T-cell (primary cell): ENCODE data around the gene CNP. TPM values are rescaled to one million over a fixed set of nuclear protein-coding genes. Genes with fewer than 3 reads are reported as not detected.
"Not testable (repeated sequence)": the region's sequence is repeated elsewhere in the genome, so short reads cannot be mapped to it uniquely, and the experiment has no call there.

Experiments
- ATAC-seq, 4 experiments: fragments of 200-7000 bp in 3 of 4; fragments of 150-1000 bp in 1 of 4; cut with Tn5 transposase; replicated peaks in 1 of 4; 1 replicate in 3 of 4; 2 replicates in 1 of 4; pipeline ENCODE4 v1.10.0; 2021; ENCODE audit warnings: moderate library complexity in 3 of 4, mild to moderate bottlenecking in 2 of 4, moderate number of reproducible peaks in 1 of 4
- CTCF ChIA-PET, 2 donors: fragments of 300-600 bp; sonication (Branson Sonifier 250); formaldehyde crosslinking; loops; one replicate each; lab custom pipeline; 2022; ENCODE audit warnings: antibody characterized with exemption in 2 of 2; lab: Charles Lee
- POLR2A ChIA-PET, 2 donors: fragments of 300-600 bp; sonication (Branson Sonifier 250); formaldehyde crosslinking; loops; one replicate each; lab custom pipeline; 2022; ENCODE audit warnings: antibody characterized with exemption in 2 of 2; lab: Charles Lee
- DNase-seq, 35 experiments: peaks; one replicate each; pipeline versions ENCODE4 v3.0.0 to v3.0.0-alpha.2; 2013 to 2023
- H3K27ac ChIP-seq: one replicate; pipeline ENCODE4 v1.5.1; 2013; ENCODE audit warnings: low read length
- H3K27me3 ChIP-seq, 2 experiments: replicated peaks in 1 of 2; 1 replicate in 1 of 2; 2 replicates in 1 of 2; pipeline versions ENCODE4 v1.6.1 to v1.7.0; 2013; ENCODE audit warnings: low read length in 1 of 2, mixed read lengths in 1 of 2; ENCODE audit not compliant: control insufficient read depth in 2 of 2, insufficient read depth in 2 of 2; ENCODE audit errors: extremely low read depth in 1 of 2
- H3K36me3 ChIP-seq, 2 donors: 1 replicate in 1 of 2; 2 replicates in 1 of 2; pipeline versions ENCODE4 v1.6.1 to v1.7.0; 2013; ENCODE audit warnings: low read length in 1 of 2; ENCODE audit not compliant: control insufficient read depth in 2 of 2, insufficient read depth in 1 of 2; ENCODE audit errors: extremely low read depth in 1 of 2
- H3K4me1 ChIP-seq, 2 experiments: 1 replicate in 1 of 2; 2 replicates in 1 of 2; pipeline versions ENCODE4 v1.6.1 to v1.7.0; 2013; ENCODE audit warnings: low read length in 2 of 2, mixed read lengths in 1 of 2; ENCODE audit not compliant: insufficient read depth in 2 of 2, control insufficient read depth in 1 of 2; ENCODE audit errors: extremely low read depth in 1 of 2
- H3K4me3 ChIP-seq, 2 donors: 1 replicate in 1 of 2; 2 replicates in 1 of 2; pipeline versions ENCODE4 v1.5.1 to v1.7.0; 2013; ENCODE audit warnings: mild to moderate bottlenecking in 2 of 2, low read length in 1 of 2, moderate library complexity in 1 of 2; ENCODE audit not compliant: control insufficient read depth in 1 of 2; ENCODE audit errors: extremely low read depth in 1 of 2
- H3K9me3 ChIP-seq: 2 replicates; pipeline ENCODE4 v1.7.0; 2013
- H3K27ac Mint-ChIP-seq, 2 donors: one replicate each; pipeline ENCODE4 v1.8.0; 2020 to 2021; ENCODE audit warnings: mild to moderate bottlenecking in 2 of 2, mixed read lengths in 2 of 2
- H3K27me3 Mint-ChIP-seq, 2 donors: one replicate each; pipeline ENCODE4 v1.8.0; 2021 to 2022; ENCODE audit warnings: mixed read lengths in 2 of 2
- H3K36me3 Mint-ChIP-seq: one replicate; pipeline ENCODE4 v1.8.0; 2021; ENCODE audit warnings: mixed read lengths
- H3K4me1 Mint-ChIP-seq, 3 donors: one replicate each; pipeline ENCODE4 v1.8.0; 2020 to 2022; ENCODE audit warnings: mixed read lengths in 3 of 3, mild to moderate bottlenecking in 1 of 3
- H3K4me3 Mint-ChIP-seq, 3 donors: one replicate each; pipeline ENCODE4 v1.8.0; 2020 to 2022; ENCODE audit warnings: mild to moderate bottlenecking in 3 of 3, mixed read lengths in 3 of 3, moderate library complexity in 3 of 3
- H3K9me3 Mint-ChIP-seq, 3 donors: one replicate each; pipeline ENCODE4 v1.8.0; 2020 to 2022; ENCODE audit warnings: mixed read lengths in 3 of 3
- WGBS: methylation state at CpG from one replicate; pipeline ENCODE4 v1.1.5; 2013; ENCODE audit warnings: missing lambda C conversion rate; ENCODE audit not compliant: insufficient coverage; 5-methylcytosine and 5-hydroxymethylcytosine counted together
- total RNA-seq, 35 experiments: library from RNA in 6 of 35; stranded (reverse) in 6 of 35; fragments of 120-200 nt in 1 of 35; gene quantifications; one replicate each; pipeline versions ENCODE4 v1.2.1 to v1.2.4 and lab custom pipeline; 2013 to 2026

Gene CNP
- total RNA-seq, 5 donors from 2014 or later (not counting 1 experiment from before 2014, with no cell fraction given): 24.4 to 36.2 (median 34.3) TPM

- Histone ChIP-seq H3K4me1 (peaks cover 7 to 20% of the 10 kb centered on the region in 2 experiments), H3K27ac (peak overlapping the region; percentile 84), H3K4me3 (peak overlapping the region; percentile 64 to 73)
- H3K27me3 ChIP-seq, H3K9me3 ChIP-seq, H3K36me3 ChIP-seq, H3K36me3 Mint-ChIP-seq, DNase-seq, H3K9me3 Mint-ChIP-seq, H3K27me3 Mint-ChIP-seq: not testable (repeated sequence)
- Mint-ChIP-seq H3K4me3 (peak overlapping the region; percentile 85 to 100 (median 95)), H3K4me1 (peaks cover 22 to 28% (median 28%) of the 10 kb centered on the region in 3 donors), H3K27ac (peak overlapping the region; percentile 94 to 100)
- peak; percentile 52 to 66 (median 56) for ATAC-seq
- ChIA-PET POLR2A (interaction anchor here (0.6 to 1.5 kb wide), 16 partner anchors 9 to 1769 kb away, joined by 3 to 14 read pairs (median 4); partner anchors contain the start of genes ACLY (in 2 of the 2), DNAJC7 (in 1 of the 2), EIF1 (in 1 of the 2) and KCNH4 (in 1 of the 2)), CTCF (interaction anchor here in 1 of 2 donors (0.6 to 1.9 kb wide), 15 partner anchors 9 to 1409 kb away, joined by 3 to 12 read pairs (median 4); partner anchors contain the start of genes ACLY, CNP, EIF1 and NKIRAS2)
- 83% methylated on average over 5 of the region's 18 CpGs for WGBS
Observed at GRCh38 chr17:41930833-41931156, 35.8 kb upstream of the CNP start.

- DNase-seq, H3K27me3 Mint-ChIP-seq, ATAC-seq, H3K27ac ChIP-seq, H3K27me3 ChIP-seq, CTCF ChIA-PET, H3K36me3 Mint-ChIP-seq, H3K36me3 ChIP-seq, H3K9me3 ChIP-seq, H3K4me3 ChIP-seq, H3K9me3 Mint-ChIP-seq, POLR2A ChIA-PET: not testable (repeated sequence)
- peaks cover 7 to 20% of the 10 kb centered on the region in 2 experiments for H3K4me1 ChIP-seq
- peak overlapping the region in 1 of 3 donors; percentile 85 for H3K4me3 Mint-ChIP-seq
- no CpG with 5 or more reads among the region's 4 CpGs for WGBS
- H3K4me1 Mint-ChIP-seq: peaks cover 22 to 28% (median 28%) of the 10 kb centered on the region in 3 donors
- H3K27ac Mint-ChIP-seq: peak overlapping the region in 1 of 2 donors; percentile 11
Observed at GRCh38 chr17:41931715-41932114, 34.9 kb upstream of the CNP start.

GRCh38 chr17:41932816-41933389, 33.7 kb upstream of the CNP start:
- no CpG with 5 or more reads among the region's 2 CpGs for WGBS
- no peak overlapping the region for H3K4me3 ChIP-seq
- no peak for DNase-seq
- H3K27ac Mint-ChIP-seq: peak overlapping the region; percentile 4 to 55
- peaks cover 0 to 6% of the 10 kb centered on the region in 2 experiments for H3K27me3 ChIP-seq
- peaks cover 7 to 20% of the 10 kb centered on the region in 2 experiments for H3K4me1 ChIP-seq
- H3K4me3 Mint-ChIP-seq: peak overlapping the region in 1 of 3 donors; percentile 33
- peaks cover 22 to 28% (median 28%) of the 10 kb centered on the region in 3 donors for H3K4me1 Mint-ChIP-seq
- no peak overlapping the region for H3K27ac ChIP-seq
- no peaks in the 10 kb centered on the region for H3K9me3 ChIP-seq
- POLR2A ChIA-PET: interaction anchor here (0.6 to 0.8 kb wide), 5 partner anchors 11 to 901 kb away, joined by 3 to 12 read pairs (median 5); no protein-coding TSS in a partner anchor
- no peaks in the 10 kb centered on the region for H3K9me3 Mint-ChIP-seq
- ATAC-seq: no peak
- no peaks in the 10 kb centered on the region for H3K36me3 ChIP-seq
- H3K36me3 Mint-ChIP-seq: no peaks in the 10 kb centered on the region
- CTCF ChIA-PET: interaction anchor here (0.6 to 0.7 kb wide), 4 partner anchors 8 to 384 kb away, joined by 3 to 6 read pairs (median 4); no protein-coding TSS in a partner anchor
- H3K27me3 Mint-ChIP-seq: no peaks in the 10 kb centered on the region

- Mint-ChIP-seq H3K27ac (no peak overlapping the region), H3K4me3 (no peak overlapping the region), H3K36me3 (no peaks in the 10 kb centered on the region), H3K27me3 (no peaks in the 10 kb centered on the region), H3K4me1 (peaks cover 4 to 9% (median 8%) of the 10 kb centered on the region in 3 donors), H3K9me3 (no peaks in the 10 kb centered on the region)
- WGBS: 98% methylated on average over 6 of the region's 6 CpGs
- Histone ChIP-seq H3K27me3 (peaks cover 0 to 6% of the 10 kb centered on the region in 2 experiments), H3K36me3 (no peaks in the 10 kb centered on the region), H3K4me1 (peaks cover 0 to 7% of the 10 kb centered on the region in 2 experiments), H3K9me3 (no peaks in the 10 kb centered on the region), H3K27ac (no peak overlapping the region), H3K4me3 (no peak overlapping the region)
- ATAC-seq (no peak), DNase-seq (no peak)
- CTCF ChIA-PET: interaction anchor here in 1 of 2 donors (0.5 kb wide), 1 partner anchor 226 kb away, joined by 4 read pairs; no protein-coding TSS in a partner anchor
- POLR2A ChIA-PET: no interaction called here
Observed at GRCh38 chr17:41935641-41936040, 31.0 kb upstream of the CNP start.

GRCh38 chr17:41937970-41938954, 28.3 kb upstream of the CNP start:
- H3K4me3 Mint-ChIP-seq: no peak overlapping the region
- no peaks in the 10 kb centered on the region for H3K9me3 ChIP-seq
- H3K27me3 Mint-ChIP-seq: no peaks in the 10 kb centered on the region
- H3K27ac ChIP-seq: no peak overlapping the region
- ChIA-PET CTCF (no interaction called here), POLR2A (interaction anchor here in 1 of 2 donors (0.7 kb wide), 1 partner anchor 270 kb away, joined by 3 read pairs; no protein-coding TSS in a partner anchor)
- H3K36me3 ChIP-seq: no peaks in the 10 kb centered on the region
- no peaks in the 10 kb centered on the region for H3K4me1 ChIP-seq
- H3K4me3 ChIP-seq: no peak overlapping the region
- WGBS: 92% methylated on average over 12 of the region's 19 CpGs
- no peaks in the 10 kb centered on the region for H3K36me3 Mint-ChIP-seq
- no peaks in the 10 kb centered on the region for H3K9me3 Mint-ChIP-seq
- ATAC-seq (no peak), DNase-seq (no peak)
- no peak overlapping the region for H3K27ac Mint-ChIP-seq
- peaks cover 0 to 6% of the 10 kb centered on the region in 2 experiments for H3K27me3 ChIP-seq
- H3K4me1 Mint-ChIP-seq: no peaks in the 10 kb centered on the region
